Subcutaneous abdominal adipose tissue (tissue), 5 donors: ENCODE data around the gene TCFL5.

Experiments
- H3K27ac ChIP-seq: one replicate; pipeline ENCODE4 v1.7.0; 2013; ENCODE audit warnings: low read depth, mild to moderate bottlenecking, inconsistent platforms, low read length, moderate library complexity
- H3K27me3 ChIP-seq, 5 donors: one replicate each; pipeline ENCODE4 v1.7.0; 2013; ENCODE audit warnings: low read length in 5 of 5, inconsistent platforms in 1 of 5; ENCODE audit not compliant: control insufficient read depth in 5 of 5, insufficient read depth in 4 of 5
- H3K36me3 ChIP-seq, 5 donors: one replicate each; pipeline ENCODE4 v1.7.0; 2013; ENCODE audit warnings: low read length in 5 of 5; ENCODE audit not compliant: control insufficient read depth in 5 of 5, insufficient read depth in 5 of 5
- H3K4me1 ChIP-seq, 5 donors: one replicate each; pipeline ENCODE4 v1.7.0; 2013; ENCODE audit warnings: low read length in 5 of 5, mild to moderate bottlenecking in 3 of 5, moderate library complexity in 1 of 5; ENCODE audit not compliant: control insufficient read depth in 5 of 5, insufficient read depth in 5 of 5
- H3K4me3 ChIP-seq, 5 donors: one replicate each; pipeline ENCODE4 v1.7.0; 2013; ENCODE audit warnings: low read length in 5 of 5, low read depth in 1 of 5
- H3K9ac ChIP-seq, 5 donors: one replicate each; pipeline ENCODE4 v1.7.0; 2013; ENCODE audit warnings: low read length in 5 of 5, mild to moderate bottlenecking in 4 of 5, moderate library complexity in 3 of 5
- H3K9me3 ChIP-seq, 5 donors: one replicate each; pipeline ENCODE4 v1.7.0; 2013; ENCODE audit warnings: low read length in 5 of 5; ENCODE audit not compliant: control insufficient read depth in 5 of 5
- donor health status: healthy.
- donor health status: healthy.
- donor health status: healthy.
- donor health status: healthy.
- donor health status: healthy.

TCFL5 gene

DNA sequence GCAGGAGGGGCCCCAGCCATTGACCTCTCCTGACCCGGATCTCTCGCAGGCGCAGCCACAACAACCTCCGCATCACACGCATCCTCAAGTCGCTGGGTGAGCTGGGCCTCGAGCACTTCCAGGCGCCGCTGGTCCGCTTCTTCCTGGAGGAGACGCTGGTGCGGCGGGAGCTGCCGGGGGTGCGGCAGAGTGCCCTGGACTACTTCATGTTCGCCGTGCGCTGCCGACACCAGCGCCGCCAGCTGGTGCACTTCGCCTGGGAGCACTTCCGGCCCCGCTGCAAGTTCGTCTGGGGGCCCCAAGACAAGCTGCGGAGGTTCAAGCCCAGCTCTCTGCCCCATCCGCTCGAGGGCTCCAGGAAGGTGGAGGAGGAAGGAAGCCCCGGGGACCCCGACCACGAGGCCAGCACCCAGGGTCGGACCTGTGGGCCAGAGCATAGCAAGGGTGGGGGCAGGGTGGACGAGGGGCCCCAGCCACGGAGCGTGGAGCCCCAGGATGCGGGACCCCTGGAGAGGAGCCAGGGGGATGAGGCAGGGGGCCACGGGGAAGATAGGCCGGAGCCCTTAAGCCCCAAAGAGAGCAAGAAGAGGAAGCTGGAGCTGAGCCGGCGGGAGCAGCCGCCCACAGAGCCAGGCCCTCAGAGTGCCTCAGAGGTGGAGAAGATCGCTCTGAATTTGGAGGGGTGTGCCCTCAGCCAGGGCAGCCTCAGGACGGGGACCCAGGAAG is 49.3 kb downstream of the TCFL5 start:
- Histone ChIP-seq H3K4me1 (peaks cover 0 to 35% (median 19%) of the 10 kb centered on the region in 5 donors), H3K36me3 (peaks cover 0 to 62% (median 50%) of the 10 kb centered on the region in 5 donors), H3K27me3 (peaks cover 20 to 28% (median 25%) of the 10 kb centered on the region in 5 donors)

DNA sequence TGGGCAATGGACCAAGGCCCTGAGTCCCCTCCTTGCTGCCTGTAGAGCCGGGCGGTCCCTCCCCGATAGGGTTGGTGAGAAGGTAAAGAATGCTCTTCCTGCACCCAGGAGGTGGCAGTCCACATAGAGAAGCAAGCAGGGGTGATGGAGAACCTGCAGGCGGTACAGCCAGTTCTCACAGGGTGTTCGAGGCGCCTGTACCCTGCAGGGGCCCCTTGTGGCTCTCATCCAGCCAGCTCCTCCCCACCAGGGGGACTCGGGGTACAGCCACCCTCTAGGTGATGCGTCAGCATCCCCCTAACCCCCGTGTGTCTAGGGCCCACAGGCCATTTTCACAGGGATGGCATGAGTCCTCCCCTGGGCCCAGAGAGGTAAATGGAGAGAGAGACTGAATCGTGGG is 49.9 kb downstream of the TCFL5 start:
- Histone ChIP-seq H3K4me3 (no peak overlapping the region), H3K9ac (no peak overlapping the region), H3K9me3 (no peaks in the 10 kb centered on the region), H3K4me1 (peaks cover 0 to 37% (median 25%) of the 10 kb centered on the region in 5 donors), H3K27me3 (peaks cover 20 to 25% (median 22%) of the 10 kb centered on the region in 5 donors), H3K36me3 (peaks cover 0 to 65% (median 50%) of the 10 kb centered on the region in 5 donors), H3K27ac (no peak overlapping the region)

More for the DNA sequence above, 49.3 kb downstream of the TCFL5 start:
- H3K9ac ChIP-seq, result no peak overlapping the region
- H3K27ac ChIP-seq, result no peak overlapping the region
- H3K9me3 ChIP-seq, result no peaks in the 10 kb centered on the region
- H3K4me3 ChIP-seq, result no peak overlapping the region

DNA sequence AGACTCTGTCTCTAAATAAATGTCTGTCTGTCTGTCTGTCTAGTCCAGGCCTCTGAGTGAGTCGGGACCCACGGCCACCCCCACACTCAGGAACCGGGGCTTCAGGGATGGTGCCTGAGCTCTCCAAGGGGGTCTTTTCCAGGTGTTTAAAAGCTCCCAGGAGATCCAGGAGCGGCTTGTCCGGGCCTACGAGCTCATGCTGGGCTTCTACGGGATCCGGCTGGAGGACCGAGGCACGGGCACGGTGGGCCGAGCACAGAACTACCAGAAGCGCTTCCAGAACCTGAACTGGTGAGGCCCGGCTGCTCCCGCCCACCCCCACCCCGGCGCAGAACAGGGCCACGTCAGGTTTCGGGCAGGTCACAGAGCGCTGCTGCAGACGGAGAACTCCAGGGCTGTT is 50.3 kb downstream of the TCFL5 start:
- H3K9ac ChIP-seq, result no peak overlapping the region
- peaks cover 2 to 37% (median 26%) of the 10 kb centered on the region in 5 donors for H3K4me1 ChIP-seq
- peaks cover 0 to 65% (median 50%) of the 10 kb centered on the region in 5 donors for H3K36me3 ChIP-seq
- H3K4me3 ChIP-seq, result no peak overlapping the region
- H3K9me3 ChIP-seq, result no peaks in the 10 kb centered on the region
- H3K27me3 ChIP-seq, result peaks cover 17 to 22% (median 20%) of the 10 kb centered on the region in 5 donors
- H3K27ac ChIP-seq, result no peak overlapping the region

DNA sequence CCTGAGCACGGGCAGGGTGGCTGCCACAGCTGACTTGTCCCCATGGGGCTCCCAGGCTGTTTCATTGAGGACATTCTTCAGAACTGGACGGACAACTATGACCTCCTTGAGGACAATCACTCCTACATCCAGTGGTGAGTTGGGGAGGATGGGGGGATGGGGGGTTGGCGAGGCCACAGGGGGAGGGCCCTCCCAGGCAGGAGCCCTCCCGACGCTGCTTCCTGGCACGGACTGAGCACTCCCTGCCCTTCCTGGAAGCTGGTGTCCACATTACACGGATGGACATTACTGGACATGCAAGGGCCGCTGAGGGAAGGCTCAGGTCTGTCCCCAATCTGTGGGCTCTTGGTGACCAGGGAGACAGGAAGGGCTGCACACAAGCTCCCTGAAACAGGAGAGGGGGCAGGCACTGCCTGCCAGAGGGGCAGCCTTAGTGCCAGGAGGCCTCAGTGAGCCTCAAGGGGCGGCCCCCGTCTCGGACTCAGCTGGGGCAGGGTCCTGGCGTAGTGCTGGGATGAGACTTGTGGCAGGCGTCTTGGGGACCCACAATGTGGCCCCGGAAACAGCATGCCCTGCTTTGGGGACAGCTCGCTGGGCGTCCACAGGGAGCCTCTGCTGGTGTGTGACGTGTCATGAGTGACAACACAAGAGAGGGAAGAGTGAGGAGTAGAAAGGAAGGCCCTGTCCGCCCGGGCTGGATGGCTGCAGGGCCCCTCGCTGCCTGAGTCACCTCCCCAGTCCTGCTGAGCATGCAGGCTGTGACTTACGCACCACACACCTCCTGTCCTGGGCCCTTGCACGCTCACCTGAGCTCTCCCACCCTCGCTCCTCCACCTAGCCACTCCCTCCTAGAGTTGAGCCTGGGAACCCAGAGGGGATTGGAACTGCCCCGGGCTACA is 51.8 kb downstream of the TCFL5 start:
- Histone ChIP-seq H3K4me3 (no peak overlapping the region), H3K9me3 (no peaks in the 10 kb centered on the region), H3K27ac (no peak overlapping the region), H3K27me3 (peaks cover 3 to 7% (median 6%) of the 10 kb centered on the region in 5 donors), H3K36me3 (peaks cover 0 to 65% (median 50%) of the 10 kb centered on the region in 5 donors), H3K4me1 (peaks cover 7 to 34% (median 26%) of the 10 kb centered on the region in 5 donors), H3K9ac (no peak overlapping the region)

DNA sequence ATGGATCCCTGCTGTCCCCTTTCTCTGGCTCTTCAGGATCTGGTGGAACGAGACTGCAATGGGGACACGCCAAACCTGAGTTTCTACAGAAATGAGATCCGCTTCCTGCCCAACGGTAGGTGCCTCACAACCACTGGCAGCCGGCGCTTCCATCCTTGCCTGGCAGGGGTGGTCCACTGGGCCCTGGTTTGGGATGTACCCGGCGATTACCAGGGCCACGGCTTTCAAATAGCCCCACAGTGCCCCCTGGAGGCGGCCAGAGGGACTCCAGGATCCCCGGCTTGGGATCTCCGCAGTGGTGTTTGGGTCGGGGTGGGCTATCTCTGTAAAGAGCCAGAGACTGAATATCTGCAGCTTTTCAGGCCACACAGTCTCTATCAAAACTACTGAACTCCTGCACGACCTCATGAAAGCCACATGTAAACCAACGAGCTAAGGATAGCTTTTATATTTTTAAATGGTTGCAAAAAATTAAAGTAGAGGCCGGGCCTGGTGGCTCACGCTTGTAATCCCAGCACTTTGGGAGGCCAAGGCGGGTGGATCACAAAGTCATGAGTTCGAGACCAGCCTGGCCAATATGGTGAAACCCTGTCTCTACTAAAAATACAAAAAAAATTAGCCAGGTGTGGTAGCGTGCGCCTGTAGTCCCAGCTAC is 53.3 kb downstream of the TCFL5 start:
- no peaks in the 10 kb centered on the region for H3K9me3 ChIP-seq
- H3K27ac ChIP-seq, result no peak overlapping the region
- peaks cover 7 to 36% (median 30%) of the 10 kb centered on the region in 5 donors for H3K4me1 ChIP-seq
- H3K9ac ChIP-seq, result no peak overlapping the region
- H3K4me3 ChIP-seq, result no peak overlapping the region
- no peaks in the 10 kb centered on the region for H3K27me3 ChIP-seq
- H3K36me3 ChIP-seq, result peaks cover 0 to 58% (median 50%) of the 10 kb centered on the region in 5 donors

DNA sequence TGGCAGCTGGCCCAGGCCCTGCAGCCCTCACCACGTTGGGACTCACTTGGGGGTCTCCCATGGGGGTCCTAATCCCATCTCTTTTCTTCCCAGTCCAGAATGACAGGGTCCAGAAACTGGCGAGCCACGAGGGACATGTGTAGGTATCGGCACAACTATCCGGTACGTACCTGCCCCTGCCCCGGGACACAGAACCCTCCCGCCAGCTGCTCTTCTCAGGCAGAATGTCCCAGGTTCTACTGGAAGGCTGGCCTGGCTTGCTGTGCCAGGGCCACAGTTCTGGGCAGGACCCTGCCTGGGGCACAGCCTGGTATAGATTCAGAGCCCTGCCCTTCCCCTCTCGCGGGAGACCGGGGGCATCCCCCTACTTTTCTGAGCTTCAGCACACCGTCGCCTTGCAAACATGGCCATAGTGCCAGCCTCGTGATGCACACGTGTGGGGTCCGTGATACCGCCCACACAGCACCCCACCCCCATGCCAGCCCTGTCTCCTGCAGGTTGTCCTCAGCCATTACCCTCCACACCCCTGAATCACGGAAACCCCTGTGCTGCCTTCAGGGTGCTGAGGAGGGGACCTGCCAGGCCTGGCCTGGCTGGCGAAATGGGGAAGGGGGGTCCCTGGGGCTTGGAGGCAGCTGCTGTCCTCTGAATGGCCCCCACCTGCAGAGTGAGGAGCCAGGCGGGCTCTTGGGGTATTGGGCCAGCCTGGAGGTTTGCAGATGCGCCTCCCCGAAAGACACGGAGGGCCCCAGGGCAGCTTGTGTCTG is 54.0 kb downstream of the TCFL5 start:
- peak overlapping the region in 3 of 5 donors; percentile 30 to 84 (median 83) for H3K9ac ChIP-seq

DNA sequence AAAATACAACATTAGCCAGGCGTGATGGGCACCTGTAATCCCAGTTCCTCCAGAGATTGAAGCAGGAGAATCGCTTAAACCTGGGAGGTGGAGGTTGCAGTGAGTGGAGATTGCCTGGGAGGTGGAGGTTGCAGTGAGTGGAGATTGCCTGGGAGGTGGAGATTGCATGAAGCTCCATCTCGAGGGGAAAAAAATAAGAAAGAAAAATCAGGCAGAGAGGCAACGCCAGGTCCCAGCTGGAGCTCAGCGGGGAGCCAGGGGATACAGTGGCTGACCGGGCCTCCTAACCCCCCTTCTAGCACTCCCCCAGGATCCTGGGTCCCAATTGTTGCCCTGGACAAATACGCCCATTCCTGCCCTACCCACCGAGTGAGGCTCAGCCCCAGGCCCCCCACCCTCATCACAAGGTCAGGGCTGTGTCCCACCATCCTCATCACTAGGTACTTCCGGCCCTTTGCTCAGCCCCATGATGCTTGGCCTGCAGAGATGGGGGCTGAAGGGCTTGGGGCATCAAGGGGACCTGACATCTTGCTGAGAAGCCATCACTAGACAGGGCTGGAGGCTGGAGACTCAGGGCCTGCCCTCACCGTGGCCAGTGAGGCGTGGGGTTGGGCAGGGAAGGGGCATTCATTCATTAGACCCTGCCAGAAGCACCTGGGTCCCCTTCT is 55.1 kb downstream of the TCFL5 start:
- H3K9ac ChIP-seq, result peak overlapping the region; percentile 63 to 86 (median 83)
- peaks cover 7 to 39% (median 30%) of the 10 kb centered on the region in 5 donors for H3K4me1 ChIP-seq
- peak overlapping the region; percentile 26 to 95 (median 87) for H3K4me3 ChIP-seq
- no peaks in the 10 kb centered on the region for H3K27me3 ChIP-seq
- peak overlapping the region; percentile 72 for H3K27ac ChIP-seq
- H3K36me3 ChIP-seq, result peaks cover 0 to 43% (median 33%) of the 10 kb centered on the region in 5 donors
- no peaks in the 10 kb centered on the region for H3K9me3 ChIP-seq

More for the DNA sequence above, 54.0 kb downstream of the TCFL5 start:
- Histone ChIP-seq H3K9me3 (no peaks in the 10 kb centered on the region), H3K4me1 (peaks cover 7 to 39% (median 30%) of the 10 kb centered on the region in 5 donors), H3K27ac (no peak overlapping the region), H3K4me3 (no peak overlapping the region), H3K27me3 (no peaks in the 10 kb centered on the region), H3K36me3 (peaks cover 0 to 53% (median 44%) of the 10 kb centered on the region in 5 donors)

DNA sequence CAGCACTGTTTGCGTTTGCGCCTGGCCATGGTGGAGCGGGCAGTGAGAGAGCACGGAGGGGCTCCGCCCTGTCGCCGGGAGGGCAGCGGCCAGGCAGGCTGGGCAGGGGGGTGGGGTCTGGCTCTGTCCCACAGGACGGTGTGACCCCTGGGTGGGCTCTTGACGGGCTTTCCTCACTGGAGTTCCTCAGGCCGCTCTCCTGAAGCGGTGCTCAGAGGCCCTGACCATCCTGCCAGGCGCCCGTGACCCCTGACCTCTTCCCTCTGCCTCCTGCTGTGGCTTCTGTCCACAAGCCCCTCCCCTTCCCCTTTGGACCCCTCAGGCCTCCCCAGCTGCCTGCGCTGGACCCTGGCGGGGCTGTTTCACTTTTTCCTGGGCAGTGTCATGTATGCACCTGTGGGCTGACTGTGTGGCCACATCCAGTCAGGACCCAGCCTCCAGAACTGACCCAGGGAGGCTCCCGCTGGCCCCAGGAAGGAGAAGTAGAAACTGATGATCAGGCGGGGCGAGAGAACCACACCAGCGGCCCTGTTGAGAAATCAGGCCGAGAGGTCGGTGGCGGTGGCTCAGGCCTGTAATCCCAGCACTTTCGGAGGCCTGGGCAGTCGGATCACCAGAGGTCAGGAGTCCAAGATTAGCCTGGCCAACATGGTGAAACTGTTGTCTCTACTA is 55.8 kb downstream of the TCFL5 start:
- Histone ChIP-seq H3K36me3 (peaks cover 0 to 43% (median 33%) of the 10 kb centered on the region in 5 donors), H3K27ac (peak overlapping the region; percentile 72), H3K4me1 (peaks cover 7 to 39% (median 30%) of the 10 kb centered on the region in 5 donors)

More for the DNA sequence above, 55.8 kb downstream of the TCFL5 start:
- Histone ChIP-seq H3K4me3 (peak overlapping the region; percentile 26 to 95 (median 87)), H3K9ac (peak overlapping the region; percentile 63 to 86 (median 83)), H3K9me3 (no peaks in the 10 kb centered on the region), H3K27me3 (no peaks in the 10 kb centered on the region)
